ENCODE data around the gene WWOX. TPM values are rescaled to one million over a fixed set of nuclear protein-coding genes. Genes with fewer than 3 reads are reported as not detected.

The WWOX gene
- total RNA-seq, 1 donor from 2014 or later = 18.6 TPM

- no peaks in the 10 kb centered on the region for H3K27me3 Mint-ChIP-seq (ENCODE audit: unreplicated experiment)
- no peaks in the 10 kb centered on the region for H3K36me3 Mint-ChIP-seq (ENCODE audit: low read depth, unreplicated experiment)
- TF ChIP-seq, protein P1, sequence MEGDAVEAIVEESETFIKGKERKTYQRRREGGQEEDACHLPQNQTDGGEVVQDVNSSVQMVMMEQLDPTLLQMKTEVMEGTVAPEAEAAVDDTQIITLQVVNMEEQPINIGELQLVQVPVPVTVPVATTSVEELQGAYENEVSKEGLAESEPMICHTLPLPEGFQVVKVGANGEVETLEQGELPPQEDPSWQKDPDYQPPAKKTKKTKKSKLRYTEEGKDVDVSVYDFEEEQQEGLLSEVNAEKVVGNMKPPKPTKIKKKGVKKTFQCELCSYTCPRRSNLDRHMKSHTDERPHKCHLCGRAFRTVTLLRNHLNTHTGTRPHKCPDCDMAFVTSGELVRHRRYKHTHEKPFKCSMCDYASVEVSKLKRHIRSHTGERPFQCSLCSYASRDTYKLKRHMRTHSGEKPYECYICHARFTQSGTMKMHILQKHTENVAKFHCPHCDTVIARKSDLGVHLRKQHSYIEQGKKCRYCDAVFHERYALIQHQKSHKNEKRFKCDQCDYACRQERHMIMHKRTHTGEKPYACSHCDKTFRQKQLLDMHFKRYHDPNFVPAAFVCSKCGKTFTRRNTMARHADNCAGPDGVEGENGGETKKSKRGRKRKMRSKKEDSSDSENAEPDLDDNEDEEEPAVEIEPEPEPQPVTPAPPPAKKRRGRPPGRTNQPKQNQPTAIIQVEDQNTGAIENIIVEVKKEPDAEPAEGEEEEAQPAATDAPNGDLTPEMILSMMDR (IDR thresholded peaks at IDR 0.05; ENCODE audit: unreplicated experiment) = no peak
- no peaks in the 10 kb centered on the region for H3K4me1 Mint-ChIP-seq (ENCODE audit: unreplicated experiment)
- no peak for DNase-seq (ENCODE audit: low spot score)
- H3K27ac Mint-ChIP-seq (ENCODE audit: unreplicated experiment) = no peak overlapping the region
- H3K9me3 Mint-ChIP-seq (ENCODE audit: unreplicated experiment) = no peaks in the 10 kb centered on the region
- H3K4me3 Mint-ChIP-seq (ENCODE audit: unreplicated experiment) = no peak overlapping the region
These were observed 153.3 kb downstream of the WWOX start for GRCh38 chr16:78252757-78253156.

DNA sequence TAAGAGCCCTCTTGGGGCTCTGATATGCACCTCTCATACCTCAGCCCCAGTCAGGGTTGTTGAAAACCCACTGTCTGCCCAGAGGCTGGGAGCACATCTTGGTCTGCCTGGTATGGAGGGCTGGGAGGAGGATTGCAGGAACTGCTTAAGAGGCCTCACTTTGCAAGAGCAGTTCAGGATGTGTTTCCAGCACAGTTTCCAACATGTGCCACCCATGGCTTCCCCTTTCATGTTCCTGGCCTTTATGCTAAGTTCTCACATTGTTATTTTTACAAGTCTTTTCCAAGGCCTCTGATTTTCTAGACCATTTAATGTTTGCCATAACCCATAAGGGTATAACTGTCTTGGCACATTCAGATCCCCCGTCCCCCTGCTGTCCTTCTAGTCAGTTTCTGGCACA is 155.4 kb downstream of the WWOX start:
- Mint-ChIP-seq H3K27ac (ENCODE audit: unreplicated experiment) (no peak overlapping the region), H3K9me3 (ENCODE audit: unreplicated experiment) (no peaks in the 10 kb centered on the region), H3K4me1 (ENCODE audit: unreplicated experiment) (no peaks in the 10 kb centered on the region), H3K27me3 (ENCODE audit: unreplicated experiment) (no peaks in the 10 kb centered on the region), H3K36me3 (ENCODE audit: low read depth, unreplicated experiment) (no peaks in the 10 kb centered on the region), H3K4me3 (ENCODE audit: unreplicated experiment) (no peak overlapping the region)
- TF ChIP-seq, protein P1 (IDR thresholded peaks at IDR 0.05; ENCODE audit: unreplicated experiment) = no peak
- no peak for DNase-seq (ENCODE audit: low spot score)

DNA sequence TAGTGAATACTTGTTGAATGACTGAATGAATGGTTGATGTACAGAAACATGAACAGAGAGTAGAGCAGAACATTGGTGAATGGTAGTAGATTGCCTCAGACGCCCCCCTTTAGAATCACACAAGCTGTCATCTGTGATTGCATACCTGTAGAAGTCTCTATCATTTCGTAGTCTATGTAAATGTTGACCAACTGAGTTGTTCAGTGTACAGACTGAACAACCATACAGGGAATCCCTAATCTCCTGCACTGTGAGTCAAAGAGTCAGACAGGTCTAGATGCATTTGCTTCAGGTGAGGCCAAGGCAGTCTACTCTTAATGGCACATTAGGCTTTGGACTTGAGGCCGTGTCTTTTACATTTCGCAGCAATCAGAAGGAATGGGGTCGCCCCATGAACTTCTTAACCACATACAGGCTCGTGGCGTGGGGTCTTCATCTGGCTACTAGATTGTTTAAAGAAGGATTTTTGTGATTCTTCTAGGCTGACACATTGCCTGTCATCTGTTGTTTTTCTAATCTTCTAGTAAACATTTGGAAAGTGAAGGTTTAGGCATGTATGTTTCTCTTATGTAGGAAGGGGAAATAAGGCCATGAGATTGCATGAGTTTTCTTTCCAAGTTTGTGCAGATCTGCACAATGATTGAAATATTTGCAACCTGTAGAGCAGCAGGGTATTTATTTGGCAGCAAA is 157.4 kb downstream of the WWOX start:
- DNase-seq (ENCODE audit: low spot score) = no peak
- Mint-ChIP-seq H3K4me1 (ENCODE audit: unreplicated experiment) (no peaks in the 10 kb centered on the region), H3K9me3 (ENCODE audit: unreplicated experiment) (no peaks in the 10 kb centered on the region), H3K27ac (ENCODE audit: unreplicated experiment) (no peak overlapping the region), H3K36me3 (ENCODE audit: low read depth, unreplicated experiment) (no peaks in the 10 kb centered on the region), H3K27me3 (ENCODE audit: unreplicated experiment) (no peaks in the 10 kb centered on the region), H3K4me3 (ENCODE audit: unreplicated experiment) (no peak overlapping the region)
- TF ChIP-seq, protein P1 (IDR thresholded peaks at IDR 0.05; ENCODE audit: unreplicated experiment) = no peak

- Mint-ChIP-seq H3K36me3 (ENCODE audit: low read depth, unreplicated experiment) (no peaks in the 10 kb centered on the region), H3K9me3 (ENCODE audit: unreplicated experiment) (no peaks in the 10 kb centered on the region), H3K27ac (ENCODE audit: unreplicated experiment) (no peak overlapping the region), H3K4me3 (ENCODE audit: unreplicated experiment) (no peak overlapping the region), H3K27me3 (ENCODE audit: unreplicated experiment) (no peaks in the 10 kb centered on the region), H3K4me1 (ENCODE audit: unreplicated experiment) (no peaks in the 10 kb centered on the region)
- TF ChIP-seq, protein P1 (IDR thresholded peaks at IDR 0.05; ENCODE audit: unreplicated experiment) = no peak
- no peak for DNase-seq (ENCODE audit: low spot score)
These were observed 157.9 kb downstream of the WWOX start for GRCh38 chr16:78257376-78257728.

DNA sequence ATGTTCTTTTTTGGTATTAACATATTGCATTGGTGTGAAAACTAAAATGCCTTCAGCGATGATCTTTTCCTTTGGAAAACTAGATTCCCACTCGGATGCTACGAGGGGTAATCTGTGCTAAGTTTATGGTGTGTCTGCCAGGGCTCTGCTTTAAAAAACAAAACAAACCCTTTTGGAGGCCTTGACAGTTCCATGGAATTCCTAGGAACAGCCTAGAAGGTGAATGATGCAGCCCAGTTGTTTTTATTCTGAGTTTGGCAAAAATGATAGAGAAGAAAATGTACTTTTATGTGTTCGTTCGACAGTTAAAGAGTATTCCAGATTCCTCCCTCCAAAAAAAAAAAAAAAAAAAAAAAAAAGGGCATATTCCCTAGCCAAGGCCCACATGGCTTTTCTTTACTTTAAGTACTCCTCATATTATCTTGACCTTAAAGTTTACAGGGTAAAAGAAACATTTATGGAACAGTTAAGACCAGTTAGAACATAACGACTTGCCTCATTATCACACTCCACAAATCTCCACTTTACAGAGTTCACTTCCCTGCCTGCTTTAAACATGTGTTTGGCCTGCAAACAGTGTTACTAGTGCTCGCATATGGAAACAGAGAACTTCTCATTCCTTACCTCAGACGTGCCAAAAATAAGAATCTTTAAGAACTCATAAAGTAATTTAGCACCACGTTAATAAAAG is 159.1 kb downstream of the WWOX start:
- no peak for DNase-seq (ENCODE audit: low spot score)
- H3K27me3 Mint-ChIP-seq (ENCODE audit: unreplicated experiment) = no peaks in the 10 kb centered on the region
- no peaks in the 10 kb centered on the region for H3K9me3 Mint-ChIP-seq (ENCODE audit: unreplicated experiment)
- no peak overlapping the region for H3K27ac Mint-ChIP-seq (ENCODE audit: unreplicated experiment)
- H3K36me3 Mint-ChIP-seq (ENCODE audit: low read depth, unreplicated experiment) = no peaks in the 10 kb centered on the region
- H3K4me3 Mint-ChIP-seq (ENCODE audit: unreplicated experiment) = no peak overlapping the region
- TF ChIP-seq, protein P1 (IDR thresholded peaks at IDR 0.05; ENCODE audit: unreplicated experiment) = no peak
- no peaks in the 10 kb centered on the region for H3K4me1 Mint-ChIP-seq (ENCODE audit: unreplicated experiment)
